H9 (cell line): ENCODE data around the gene CCDC194. TPM values are rescaled to one million over a fixed set of nuclear protein-coding genes. Genes with fewer than 3 reads are reported as not detected.

Experiments used
- DNase-seq: peaks from one replicate; pipeline ENCODE4 v3.0.0-alpha.2; 2017
- H2AFZ ChIP-seq: one replicate; pipeline ENCODE4 v1.6.1; 2013; ENCODE audit warnings: mild to moderate bottlenecking, low read length, control low read depth, moderate library complexity
- H2AK5ac ChIP-seq: 2 replicates; pipeline ENCODE4 v1.6.1; 2013; ENCODE audit warnings: low read length, control low read depth, mixed read lengths; ENCODE audit not compliant: insufficient read length
- H2BK120ac ChIP-seq: one replicate; pipeline ENCODE4 v1.6.1; 2013; ENCODE audit warnings: low read depth, mild to moderate bottlenecking, low read length, control low read depth, inconsistent platforms; ENCODE audit not compliant: poor library complexity, severe bottlenecking
- H2BK12ac ChIP-seq: 2 replicates; pipeline ENCODE4 v1.6.1; 2013; ENCODE audit warnings: low read length, control low read depth, mixed read lengths, low read depth; ENCODE audit not compliant: insufficient read length
- H2BK15ac ChIP-seq: 2 replicates; pipeline ENCODE4 v1.6.1; 2013; ENCODE audit warnings: low read depth, low read length, control low read depth
- H2BK20ac ChIP-seq: one replicate; pipeline ENCODE4 v1.6.1; 2013; ENCODE audit warnings: low read depth, mild to moderate bottlenecking, low read length, control low read depth, inconsistent platforms; ENCODE audit not compliant: poor library complexity, severe bottlenecking
- H2BK5ac ChIP-seq: 2 replicates; pipeline ENCODE4 v1.6.1; 2013; ENCODE audit warnings: low read length, control low read depth, mixed read lengths; ENCODE audit not compliant: insufficient read length
- H3K14ac ChIP-seq: 2 replicates; pipeline ENCODE4 v1.6.1; 2013; ENCODE audit warnings: low read length, control low read depth; ENCODE audit not compliant: insufficient read depth
- H3K18ac ChIP-seq: 2 replicates; pipeline ENCODE4 v1.6.1; 2013; ENCODE audit warnings: low read depth, mild to moderate bottlenecking, mixed read lengths, low read length, control low read depth; ENCODE audit not compliant: insufficient read length
- H3K23ac ChIP-seq: 2 replicates; pipeline ENCODE4 v1.6.1; 2013; ENCODE audit warnings: low read length, control low read depth, mixed read lengths, low read depth; ENCODE audit not compliant: insufficient read length
- H3K23me2 ChIP-seq: 2 replicates; pipeline ENCODE4 v1.6.1; 2013; ENCODE audit warnings: low read depth, mild to moderate bottlenecking, mixed read lengths, low read length, control low read depth; ENCODE audit not compliant: insufficient read length, poor library complexity, severe bottlenecking
- H3K27ac ChIP-seq: 2 replicates; pipeline ENCODE4 v1.5.1; 2013; ENCODE audit warnings: low read length, control low read depth, mixed read lengths, low read depth; ENCODE audit not compliant: insufficient read length
- H3K27me3 ChIP-seq: 2 replicates; pipeline ENCODE4 v1.6.1; 2013; ENCODE audit warnings: low read length, control low read depth, inconsistent platforms; ENCODE audit not compliant: insufficient read depth
- H3K4ac ChIP-seq: 2 replicates; pipeline ENCODE4 v1.6.1; 2013; ENCODE audit warnings: low read depth, mild to moderate bottlenecking, control low read depth, inconsistent platforms, low read length, moderate library complexity
- H3K4me1 ChIP-seq: 2 replicates; pipeline ENCODE4 v1.6.1; 2013; ENCODE audit warnings: low read length, control low read depth, inconsistent platforms; ENCODE audit not compliant: insufficient read depth
- H3K4me2 ChIP-seq: 2 replicates; pipeline ENCODE4 v1.6.1; 2013; ENCODE audit warnings: low read length, control low read depth, mixed read lengths; ENCODE audit not compliant: insufficient read length, insufficient read depth
- H3K56ac ChIP-seq: 2 replicates; pipeline ENCODE4 v1.6.1; 2013; ENCODE audit warnings: low read depth, mild to moderate bottlenecking, mixed read lengths, low read length, control low read depth; ENCODE audit not compliant: insufficient read length
- H3K79me1 ChIP-seq: 2 replicates; pipeline ENCODE4 v1.6.1; 2013; ENCODE audit warnings: low read depth, mild to moderate bottlenecking, moderate library complexity, low read length, control low read depth, inconsistent platforms; ENCODE audit not compliant: insufficient read depth, poor library complexity, severe bottlenecking
- H3K79me2 ChIP-seq: 2 replicates; pipeline ENCODE4 v1.6.1; 2013; ENCODE audit warnings: low read length, control low read depth, inconsistent platforms; ENCODE audit not compliant: insufficient read depth
- H3K9ac ChIP-seq: 2 replicates; pipeline ENCODE4 v1.6.1; 2013; ENCODE audit warnings: low read length, control low read depth, mixed read lengths; ENCODE audit not compliant: insufficient read length; ENCODE audit errors: extremely low read depth
- H3K9me3 ChIP-seq: one replicate; pipeline ENCODE4 v1.6.1; 2013; ENCODE audit warnings: low read depth, low read length, inconsistent platforms; ENCODE audit not compliant: control insufficient read depth
- H3T11ph ChIP-seq: one replicate; pipeline ENCODE4 v1.6.1; 2013; ENCODE audit warnings: mild to moderate bottlenecking, low read length, control low read depth, inconsistent platforms
- H4K20me1 ChIP-seq: one replicate; pipeline ENCODE4 v1.6.1; 2013; ENCODE audit not compliant: control insufficient read depth, insufficient read length, insufficient read depth
- H4K5ac ChIP-seq: 2 replicates; pipeline ENCODE4 v1.6.1; 2013; ENCODE audit warnings: low read depth, mild to moderate bottlenecking, mixed read lengths, low read length, control low read depth; ENCODE audit not compliant: insufficient read length
- H4K8ac ChIP-seq: replicated peaks from 2 replicates; pipeline ENCODE4 v1.6.1; 2013; ENCODE audit warnings: low read length, control low read depth, mixed read lengths, low read depth; ENCODE audit not compliant: insufficient read length
- H4K91ac ChIP-seq: 2 replicates; pipeline ENCODE4 v1.6.1; 2013; ENCODE audit warnings: low read depth, mild to moderate bottlenecking, moderate library complexity, mixed read lengths, low read length, control low read depth; ENCODE audit not compliant: insufficient read length
- H3K27ac Mint-ChIP-seq, 3 experiments: 2 replicates in 2 of 3; 3 replicates in 1 of 3; pipeline ENCODE4 v1.8.0; 2020 to 2021; ENCODE audit warnings: mixed read lengths in 3 of 3, mild to moderate bottlenecking in 1 of 3, moderate library complexity in 1 of 3
- H3K27me3 Mint-ChIP-seq: 2 replicates; pipeline ENCODE4 v1.8.0; 2021; ENCODE audit warnings: low read depth, mild to moderate bottlenecking, moderate library complexity, mixed read lengths
- H3K36me3 Mint-ChIP-seq, 3 experiments: 2 replicates in 2 of 3; 3 replicates in 1 of 3; pipeline ENCODE4 v1.8.0; 2020 to 2021; ENCODE audit warnings: low read depth in 3 of 3, mixed read lengths in 3 of 3; ENCODE audit not compliant: insufficient read depth in 1 of 3
- H3K4me1 Mint-ChIP-seq, 2 experiments: 2 replicates each; pipeline ENCODE4 v1.8.0; 2020; ENCODE audit warnings: mixed read lengths in 2 of 2
- H3K4me3 Mint-ChIP-seq, 2 experiments: 2 replicates in 1 of 2; 3 replicates in 1 of 2; pipeline ENCODE4 v1.8.0; 2020 to 2021; ENCODE audit warnings: mild to moderate bottlenecking in 2 of 2, mixed read lengths in 2 of 2, moderate library complexity in 1 of 2
- H3K9me3 Mint-ChIP-seq, 2 experiments: 2 replicates in 1 of 2; 3 replicates in 1 of 2; pipeline ENCODE4 v1.8.0; 2020; ENCODE audit warnings: mild to moderate bottlenecking in 2 of 2, mixed read lengths in 2 of 2, moderate library complexity in 1 of 2
- CTCF ChIP-seq: fragments of 200-600 bp; sonication (generic); conservative IDR thresholded peaks from 3 replicates; pipeline ENCODE4 v1.8.0; 2021; ENCODE audit warnings: antibody characterized with exemption, mild to moderate bottlenecking
- WGBS: extraction: QIAGEN DNeasy Blood & Tissue Kit; methylation state at CpG from one replicate; pipeline ENCODE4 v1.1.7; 2013; ENCODE audit warnings: missing lambda C conversion rate, low lambda C conversion rate, mixed read lengths; ENCODE audit not compliant: insufficient read length; ENCODE audit errors: extremely low coverage; 5-methylcytosine and 5-hydroxymethylcytosine counted together
- total RNA-seq: library from RNA; stranded (reverse); gene quantifications from 2 replicates; pipeline ENCODE4 v1.2.1, GENCODE V29; 2021

Gene CCDC194
- total RNA-seq, 1 experiment from 2014 or later, result 0.68 TPM

GRCh38 chr19:17390665-17391370 lies 3.2 kb downstream of the CCDC194 start:
- Mint-ChIP-seq H3K4me3 (peak overlapping the region; percentile 90 to 94), H3K27ac (peak overlapping the region in 2 of 3 experiments; percentile 95 to 97; a peak in 4 of 7 replicates), H3K4me1 (peaks cover 12 to 14% of the 10 kb centered on the region in 2 experiments), H3K27me3 (peaks cover 22% of the 10 kb centered on the region), H3K36me3 (peaks cover 0 to 2% (median 0%) of the 10 kb centered on the region in 3 experiments; a peak in 2 of 7 replicates), H3K9me3 (peaks cover 9 to 10% of the 10 kb centered on the region in 2 experiments)
- no peak overlapping the region for H2AK5ac ChIP-seq
- no CpG with 5 or more reads among the region's 50 CpGs for WGBS
- H3K23me2 ChIP-seq, result peaks cover 14% of the 10 kb centered on the region
- no peak overlapping the region for H4K8ac ChIP-seq
- peak overlapping the region; percentile 88 for H3K4me2 ChIP-seq
- no peaks in the 10 kb centered on the region for H3K9me3 ChIP-seq
- DNase-seq, result peak; percentile 95
- H3K56ac ChIP-seq, result no peak overlapping the region
- no peaks in the 10 kb centered on the region for H3K4me1 ChIP-seq
- no peaks in the 10 kb centered on the region for H3K79me1 ChIP-seq
- no peak overlapping the region for H3K27ac ChIP-seq
- no peak overlapping the region for H3K9ac ChIP-seq
- no peak overlapping the region for H3K23ac ChIP-seq
- H3K14ac ChIP-seq, result no peak overlapping the region; the same call in 1 of the 2 replicates
- no peak overlapping the region for H2AFZ ChIP-seq
- no peak overlapping the region for H2BK12ac ChIP-seq
- no peaks in the 10 kb centered on the region for H3K79me2 ChIP-seq
- no peak overlapping the region for H2BK120ac ChIP-seq
- no peak overlapping the region for H3K4ac ChIP-seq
- H2BK15ac ChIP-seq, result no peak overlapping the region; the same call in 1 of the 2 replicates
- H2BK20ac ChIP-seq, result no peak overlapping the region
- peak; percentile 76 for TF ChIP-seq CTCF
- H2BK5ac ChIP-seq, result no peak overlapping the region
- no peak overlapping the region for H3T11ph ChIP-seq
- no peak overlapping the region for H4K5ac ChIP-seq
- H3K18ac ChIP-seq, result peak overlapping the region; percentile 11
- no peaks in the 10 kb centered on the region for H4K20me1 ChIP-seq
- no peaks in the 10 kb centered on the region for H3K27me3 ChIP-seq
- H4K91ac ChIP-seq, result no peak overlapping the region
